ENCODE results near the gene SH3RF2.
"Not testable (repeated sequence)": the region's sequence is repeated elsewhere in the genome, so short reads cannot be mapped to it uniquely, and the experiment has no call there.

SH3RF2 gene

DNA sequence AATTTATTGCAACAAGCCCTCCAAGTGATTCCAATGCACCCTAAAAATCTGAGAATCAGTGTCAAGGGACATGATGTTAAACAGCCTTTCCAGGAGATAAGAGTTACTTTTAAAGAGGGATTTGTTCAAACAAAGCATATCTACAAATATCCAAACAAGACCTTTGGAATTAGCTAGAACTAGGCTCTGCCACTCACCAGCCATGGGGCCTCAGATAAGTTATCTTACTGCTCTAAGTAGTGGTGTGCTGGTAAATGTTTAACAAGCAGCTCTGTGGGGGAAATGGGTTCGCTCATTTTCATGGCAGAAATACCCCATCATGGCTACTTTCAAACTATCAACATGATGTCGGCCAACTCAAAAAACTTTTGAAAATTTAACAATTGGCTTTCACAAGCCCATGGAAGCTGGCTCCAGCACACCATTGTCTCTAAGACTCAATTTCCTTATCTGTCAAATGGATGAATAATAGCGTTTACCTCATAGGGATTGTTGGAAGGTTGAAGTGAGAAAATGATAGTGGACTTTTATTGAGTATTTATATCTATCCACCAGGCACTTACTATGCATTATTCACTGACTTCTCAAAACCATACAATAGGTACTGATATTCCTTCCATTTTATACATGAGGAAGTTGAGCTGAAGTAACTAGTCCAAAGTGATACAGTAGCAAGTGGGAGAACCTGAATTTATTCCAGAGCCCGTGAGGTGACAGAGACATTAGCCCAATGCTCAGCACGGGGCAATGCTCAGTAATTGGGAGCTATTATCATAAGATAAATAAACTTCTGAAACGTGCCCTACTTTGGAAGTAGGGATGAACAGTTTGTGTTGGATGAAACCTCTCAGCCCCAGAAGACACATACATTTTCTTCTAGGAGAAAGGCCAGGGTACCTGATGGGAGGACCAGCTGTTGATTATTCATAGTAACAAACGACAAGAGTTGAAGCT lies 43.2 kb downstream of the SH3RF2 start:
- DNase-seq (ENCODE audit: low spot score), result no peak

DNA sequence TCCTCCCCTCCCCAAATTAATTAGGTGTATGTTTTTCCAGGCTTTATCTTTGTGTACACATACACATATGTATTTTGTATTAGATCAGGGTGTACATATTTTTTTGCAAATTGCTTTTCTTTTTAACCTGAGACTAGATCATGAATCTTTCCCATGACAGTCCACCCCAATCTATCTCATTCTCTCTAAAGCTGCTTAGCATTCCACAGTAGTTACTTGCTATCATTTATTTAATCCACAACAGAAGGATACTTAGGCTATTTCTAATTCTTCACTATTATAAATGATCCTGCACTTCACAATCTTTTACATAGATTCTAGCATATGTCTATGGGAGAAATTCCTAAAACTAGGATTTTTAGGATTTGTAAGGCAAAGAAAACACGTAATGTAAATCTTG lies 43.9 kb downstream of the SH3RF2 start:
- DNase-seq (ENCODE audit: low spot score), result no peak

DNA sequence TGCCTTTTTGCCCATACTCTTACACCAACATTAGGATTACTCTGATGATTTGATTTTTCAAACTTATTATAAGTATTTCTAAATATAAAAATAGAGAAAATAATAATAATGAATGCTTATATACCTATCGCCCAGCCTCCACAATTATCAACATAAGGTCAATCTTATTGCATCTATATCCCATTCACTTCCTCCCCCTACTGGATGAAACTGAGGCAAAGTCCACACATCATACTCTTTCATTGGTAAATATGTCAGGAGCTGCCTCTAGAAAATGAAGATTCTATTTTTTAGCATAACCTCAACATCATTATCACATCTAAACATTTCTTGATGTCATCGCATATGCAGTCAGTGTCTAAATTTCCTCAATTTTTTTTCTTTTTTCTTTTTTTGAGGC lies 44.3 kb downstream of the SH3RF2 start:
- no peak for DNase-seq (ENCODE audit: low spot score)

DNA sequence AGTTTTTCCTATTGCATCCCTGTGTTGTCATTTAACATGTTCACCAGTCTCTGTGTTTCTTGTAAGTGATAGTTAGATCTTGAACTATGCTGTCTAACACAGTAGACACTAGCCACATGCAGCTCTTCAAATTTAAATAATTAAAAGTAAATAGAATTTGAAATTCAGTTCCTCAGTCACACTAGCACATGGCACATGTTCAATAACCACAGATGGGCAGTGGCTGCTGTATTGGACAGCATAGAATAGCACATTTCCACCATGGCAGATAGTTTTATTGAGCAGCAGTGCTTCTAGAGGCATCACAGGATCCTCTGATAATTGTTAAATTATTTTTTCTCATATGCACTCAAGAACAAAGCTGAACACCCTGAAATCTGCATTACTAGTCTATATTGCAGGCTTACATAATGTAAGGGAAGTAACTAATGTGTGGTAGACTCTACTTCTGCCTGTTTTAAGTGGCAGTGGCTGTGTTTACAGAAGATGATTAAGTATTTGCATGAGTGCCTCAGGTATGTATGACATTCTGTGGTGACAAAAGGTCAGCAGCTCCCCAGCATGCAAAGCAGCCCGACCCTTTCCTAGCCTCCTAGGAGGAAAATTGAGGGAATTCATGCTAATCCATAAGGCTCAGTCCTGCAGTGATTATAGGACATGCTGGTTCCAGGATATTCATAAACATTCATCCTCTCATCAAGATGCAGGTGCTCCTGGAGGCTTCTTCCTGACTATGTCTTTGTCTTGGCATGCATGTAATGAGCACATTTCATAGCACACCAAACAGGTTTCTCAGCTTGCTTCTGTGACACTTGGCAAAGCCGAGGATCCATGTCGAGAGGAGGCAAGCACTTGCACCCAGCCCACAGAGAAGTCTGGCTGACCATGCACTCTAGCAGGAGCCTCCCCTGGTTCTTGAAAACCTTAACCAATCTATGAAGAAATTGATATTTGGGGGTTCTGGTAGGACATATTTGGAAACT lies 45.5 kb downstream of the SH3RF2 start:
- DNase-seq (ENCODE audit: low spot score), result no peak

DNA sequence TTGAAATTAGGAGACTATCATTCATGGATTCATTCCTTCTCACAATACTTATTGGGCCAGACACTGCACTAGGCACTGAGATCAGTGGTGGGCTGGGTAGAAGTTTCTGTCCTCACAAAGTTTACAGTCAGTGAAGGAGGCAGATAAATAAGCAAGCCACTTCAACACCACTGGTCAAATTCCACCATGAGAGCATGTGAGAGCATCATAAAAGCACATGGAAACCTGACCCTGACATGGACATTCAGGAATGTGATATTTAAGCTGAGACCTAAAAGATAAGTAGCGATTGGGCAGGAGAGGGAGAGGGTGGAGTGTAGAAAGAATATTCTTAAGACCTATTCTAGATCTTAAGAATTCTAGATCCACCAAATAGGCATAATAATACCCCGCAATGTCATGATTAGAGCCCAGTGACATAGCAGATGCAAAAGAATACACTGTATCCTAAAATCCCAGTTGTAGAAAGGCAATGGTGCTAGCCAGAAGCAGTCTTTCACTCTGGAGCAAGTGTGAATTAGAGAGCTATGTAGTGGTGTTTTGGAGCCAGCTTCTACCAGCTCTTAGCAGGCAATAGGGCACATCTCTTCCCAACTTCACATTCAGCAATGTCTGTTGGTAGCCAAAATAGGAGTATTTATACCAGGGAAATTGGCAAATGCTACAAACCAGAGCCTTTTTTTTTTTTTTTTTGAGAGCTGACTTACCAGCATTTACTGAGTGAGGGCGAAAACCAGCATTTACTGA lies 46.4 kb downstream of the SH3RF2 start:
- DNase-seq (ENCODE audit: low spot score), result no peak

DNA sequence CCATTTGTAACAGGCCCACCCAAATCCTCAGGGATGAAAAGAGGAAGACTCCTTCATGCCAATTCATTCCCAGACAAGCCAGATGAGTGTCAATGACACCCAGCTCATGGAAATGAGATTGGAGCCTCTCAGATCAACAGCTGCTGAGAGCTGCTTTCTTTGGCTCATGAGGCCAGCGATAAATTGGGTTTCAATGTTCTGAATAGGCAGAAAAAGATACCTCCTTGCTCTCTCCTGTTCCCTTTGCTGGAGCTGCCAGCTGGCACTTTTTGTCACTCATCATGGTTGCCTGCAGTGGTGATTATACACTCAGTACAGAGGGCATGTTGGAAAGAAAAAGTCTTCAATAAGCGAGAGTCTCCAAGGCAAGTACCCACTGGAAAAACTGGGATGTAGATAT lies 47.1 kb downstream of the SH3RF2 start:
- DNase-seq (ENCODE audit: low spot score), result no peak

DNA sequence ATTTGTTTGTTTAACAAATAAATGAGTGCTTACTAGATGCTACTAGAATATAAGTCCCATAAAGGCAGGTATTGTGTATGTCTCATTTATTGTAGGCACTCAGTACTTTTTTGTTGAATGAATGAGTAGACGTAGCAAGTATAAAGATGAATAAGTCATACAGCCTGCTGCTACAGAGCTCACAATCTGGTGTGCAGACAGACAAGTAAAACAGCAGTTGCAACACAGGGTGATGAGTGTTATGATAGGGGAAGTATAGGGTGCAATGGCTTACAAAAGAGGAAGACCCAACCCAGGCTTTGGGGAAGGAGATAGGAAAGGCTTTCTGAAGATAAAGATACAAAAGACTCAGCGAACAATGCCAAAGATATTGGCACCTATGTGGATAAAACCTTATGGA lies 47.7 kb downstream of the SH3RF2 start:
- DNase-seq (ENCODE audit: low spot score), result no peak

DNA sequence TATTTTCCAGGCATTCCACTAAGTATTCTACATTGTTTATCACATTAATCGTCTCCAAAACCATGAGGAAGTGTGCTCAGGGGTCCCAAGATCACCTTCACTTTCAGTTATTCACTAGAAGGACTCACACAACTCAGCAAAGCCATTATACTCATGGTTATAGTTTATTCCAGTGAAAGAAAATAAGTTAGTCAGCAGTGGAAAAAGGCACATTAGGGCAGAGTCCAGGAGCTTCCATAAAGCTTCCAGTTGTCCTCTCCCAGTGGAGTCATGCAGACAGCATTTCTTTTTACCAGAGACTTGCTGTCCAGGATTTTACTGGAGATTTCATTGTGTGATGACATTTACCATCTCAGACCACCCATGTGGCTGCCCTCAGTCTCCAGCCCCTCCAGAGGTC lies 51.5 kb downstream of the SH3RF2 start:
- DNase-seq (ENCODE audit: low spot score), result no peak

DNA sequence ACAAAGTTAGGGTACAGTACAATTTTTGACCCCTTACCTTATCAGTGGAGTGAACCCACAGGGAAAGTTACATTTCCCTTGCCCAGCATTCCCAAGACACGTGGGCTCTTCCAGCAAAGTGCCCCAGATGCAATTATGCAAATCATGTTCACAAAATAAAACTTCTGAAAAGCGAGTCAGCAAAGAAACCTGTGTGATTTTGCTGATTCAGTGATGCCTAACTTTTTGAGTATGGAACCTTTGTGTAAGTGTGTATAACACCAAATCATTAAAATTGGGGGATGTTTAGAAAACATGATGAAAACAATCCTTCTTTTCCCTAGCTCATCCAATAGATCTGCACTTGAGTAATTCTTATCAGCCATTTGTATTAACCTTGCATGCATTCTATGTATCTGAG lies 52.6 kb downstream of the SH3RF2 start:
- DNase-seq (ENCODE audit: low spot score), result no peak

DNA sequence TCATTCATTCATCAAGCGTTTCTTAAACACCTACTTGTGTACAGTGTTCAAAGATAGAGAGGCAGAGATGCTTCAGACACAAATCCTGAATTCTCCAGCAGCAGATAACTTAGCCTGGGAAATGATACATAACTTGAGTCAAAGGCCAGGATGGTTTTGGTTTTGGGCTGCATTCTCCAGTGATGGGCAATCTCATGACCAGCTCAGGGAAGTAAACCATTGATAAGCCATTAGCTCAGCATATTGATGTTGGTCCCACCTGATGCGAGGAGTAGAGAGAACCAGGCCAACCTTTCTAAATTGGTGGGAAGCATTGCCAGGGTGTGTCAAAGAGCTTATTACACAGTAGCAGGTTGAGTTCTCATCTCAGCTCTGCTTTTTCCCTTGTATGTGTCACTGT lies 53.0 kb downstream of the SH3RF2 start:
- DNase-seq (ENCODE audit: low spot score), result no peak

DNA sequence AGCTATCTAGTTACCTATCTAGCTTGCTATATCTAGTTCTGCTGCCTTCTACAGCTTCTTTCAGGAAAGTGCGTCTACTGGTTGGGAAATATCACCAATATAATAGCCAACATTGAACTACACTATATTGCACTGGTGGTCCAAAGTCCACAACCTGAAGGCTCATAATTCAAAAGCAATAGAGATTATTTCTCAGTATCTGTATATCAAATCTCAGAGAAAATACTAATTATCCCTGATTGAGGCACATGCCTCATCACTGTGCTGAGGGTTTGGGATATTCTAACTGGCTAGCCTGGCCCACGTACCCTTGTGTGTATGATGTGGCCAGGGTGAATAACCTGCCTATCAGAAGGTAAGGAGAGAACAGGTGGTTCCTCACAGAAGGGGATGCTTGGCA lies 53.8 kb downstream of the SH3RF2 start:
- no peak for DNase-seq (ENCODE audit: low spot score)

DNA sequence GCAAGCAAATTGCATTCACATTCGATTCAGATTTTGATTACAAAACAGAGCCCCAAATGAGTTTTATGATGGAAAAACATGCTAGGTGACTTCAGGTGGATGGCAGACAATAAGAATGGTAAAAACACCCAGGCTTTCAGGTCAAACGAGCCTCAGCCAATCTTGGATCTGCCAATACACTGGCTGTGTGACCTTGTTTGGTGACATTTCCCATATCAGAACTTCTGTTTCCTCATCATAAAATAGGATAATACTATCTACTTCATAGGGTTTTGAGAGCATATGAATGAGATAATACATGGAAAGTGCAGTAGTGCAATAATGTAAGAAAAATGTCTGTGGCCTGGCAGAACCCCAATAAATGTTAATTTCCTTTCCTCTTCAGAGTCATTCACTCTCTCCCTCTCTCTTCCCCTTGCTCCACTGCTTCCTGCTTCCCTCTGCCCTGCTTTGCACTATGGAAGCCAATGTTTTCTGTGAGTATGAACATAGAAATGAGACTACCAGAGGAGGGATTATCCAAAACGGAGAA lies 54.7 kb downstream of the SH3RF2 start:
- DNase-seq (ENCODE audit: low spot score), result no peak

DNA sequence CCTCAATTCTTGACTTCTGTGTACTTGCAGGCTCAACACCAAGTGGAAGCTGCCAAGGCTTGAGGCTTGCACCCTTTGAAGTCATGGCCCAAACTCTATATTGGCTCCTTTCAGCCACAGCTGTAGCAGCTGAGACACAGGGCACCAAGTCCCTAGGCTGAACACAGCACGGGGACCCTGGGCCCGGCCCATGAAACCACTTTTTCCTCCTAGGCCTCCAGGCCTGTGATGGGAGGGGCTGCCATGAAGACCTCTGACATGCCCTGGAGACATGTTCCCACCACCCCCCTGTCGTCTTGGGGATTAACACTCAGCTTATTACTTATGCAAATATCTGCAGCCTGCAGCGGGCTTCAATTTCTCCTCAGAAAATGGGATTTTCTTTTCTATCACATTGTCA lies 57.2 kb downstream of the SH3RF2 start:
- not testable (repeated sequence) for DNase-seq (ENCODE audit: low spot score)

DNA sequence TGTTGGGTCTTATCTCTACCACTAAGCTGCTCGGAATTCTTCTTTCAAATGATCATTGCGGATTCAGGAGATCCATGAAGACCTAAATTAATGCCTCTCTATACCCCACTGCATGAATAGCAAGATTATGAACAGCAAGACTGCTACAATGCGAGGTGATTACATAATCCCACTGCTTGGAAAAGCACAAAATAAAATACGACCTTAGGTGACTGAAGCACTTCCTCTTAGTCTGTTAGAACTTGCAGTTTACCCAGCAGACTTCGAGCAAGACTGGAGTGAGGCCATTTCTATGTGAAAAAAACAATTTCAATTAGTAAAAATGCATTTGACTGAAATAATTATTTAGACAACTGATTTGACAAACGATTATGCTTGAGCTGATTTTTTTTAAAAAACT lies 59.8 kb downstream of the SH3RF2 start:
- no peak for DNase-seq (ENCODE audit: low spot score)

DNA sequence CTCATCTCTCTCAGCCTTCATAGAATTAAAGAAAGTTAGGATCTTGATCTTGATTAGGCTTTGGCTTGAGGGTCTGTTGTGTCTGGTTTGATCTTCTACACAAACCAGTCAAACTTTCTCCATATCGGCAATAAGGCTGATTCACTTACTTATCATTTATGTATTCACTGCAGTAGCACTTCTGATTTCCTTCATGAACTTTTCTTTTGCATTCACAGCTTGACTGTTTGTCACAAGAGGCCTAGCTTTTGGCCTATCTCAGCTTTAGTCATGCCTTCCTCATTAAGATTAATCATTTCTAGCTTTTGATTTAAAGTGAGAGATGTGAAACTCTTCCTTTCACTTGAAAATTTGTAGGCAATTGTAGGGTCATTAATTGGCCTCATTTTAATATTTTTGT lies 62.8 kb downstream of the SH3RF2 start:
- DNase-seq (ENCODE audit: low spot score), result no peak

DNA sequence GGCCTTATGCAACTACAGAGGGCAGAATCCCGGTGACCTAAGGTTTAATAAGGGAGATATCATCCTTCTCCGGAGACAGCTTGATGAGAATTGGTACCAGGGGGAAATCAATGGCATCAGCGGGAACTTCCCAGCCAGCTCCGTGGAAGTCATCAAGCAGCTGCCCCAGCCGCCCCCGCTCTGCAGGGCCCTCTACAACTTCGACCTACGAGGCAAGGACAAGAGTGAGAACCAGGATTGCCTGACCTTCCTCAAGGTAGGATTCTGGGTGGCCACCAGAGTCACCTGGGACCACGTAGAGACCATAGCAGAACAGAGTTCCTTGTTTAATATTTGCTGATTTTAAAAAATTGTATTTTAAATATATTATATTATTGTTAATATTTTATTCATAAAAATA lies 63.7 kb downstream of the SH3RF2 start:
- DNase-seq (ENCODE audit: low spot score), result no peak

DNA sequence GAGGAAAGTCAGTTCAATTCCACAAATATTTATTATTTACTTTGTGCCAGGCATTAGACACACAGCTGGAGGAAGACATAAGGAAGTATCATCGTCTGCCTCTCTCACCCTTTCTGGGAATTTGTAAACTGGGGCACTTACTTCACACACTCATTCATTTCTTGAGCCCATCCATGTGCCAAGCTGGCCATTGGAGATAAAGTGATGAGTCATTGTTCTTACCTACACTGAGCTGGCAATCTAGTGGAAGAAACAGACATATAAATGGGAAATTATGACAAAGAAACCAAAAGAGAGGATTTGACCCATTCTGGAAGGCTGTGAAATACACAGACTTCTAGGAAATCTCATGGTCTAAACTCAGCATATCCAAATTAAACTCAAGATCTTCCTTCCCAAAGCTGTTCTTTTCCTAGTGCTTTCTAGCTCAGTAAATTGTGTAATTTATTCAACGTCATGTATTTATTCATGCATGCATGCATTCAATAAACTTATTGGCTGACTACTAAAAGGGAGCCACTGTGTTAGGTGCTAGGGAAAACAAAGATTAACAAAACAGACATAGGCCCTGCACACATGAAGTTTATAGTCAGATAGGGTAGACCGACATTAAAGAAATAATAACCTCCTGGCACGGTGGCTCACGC lies 65.3 kb downstream of the SH3RF2 start:
- no peak for DNase-seq (ENCODE audit: low spot score)

DNA sequence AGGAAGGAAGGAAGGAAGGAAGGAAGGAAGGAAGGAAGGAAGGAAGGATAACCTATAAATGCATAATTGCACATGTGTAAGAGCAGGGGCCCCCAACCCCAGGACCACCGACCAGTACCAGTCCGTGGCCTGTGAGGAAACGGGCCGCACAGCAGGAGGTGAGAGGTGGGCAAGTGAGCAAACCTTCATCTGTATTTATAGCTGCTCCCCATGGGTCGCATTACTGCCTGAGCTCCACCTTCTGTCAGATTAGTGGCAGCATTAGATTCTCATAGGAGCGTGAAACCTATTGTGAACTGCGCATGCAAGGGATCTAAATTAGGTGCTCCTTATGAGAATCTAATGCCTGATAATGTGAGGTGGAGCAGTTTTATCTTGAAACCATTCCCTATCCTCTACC lies 66.1 kb downstream of the SH3RF2 start:
- no peak for DNase-seq (ENCODE audit: low spot score)

DNA sequence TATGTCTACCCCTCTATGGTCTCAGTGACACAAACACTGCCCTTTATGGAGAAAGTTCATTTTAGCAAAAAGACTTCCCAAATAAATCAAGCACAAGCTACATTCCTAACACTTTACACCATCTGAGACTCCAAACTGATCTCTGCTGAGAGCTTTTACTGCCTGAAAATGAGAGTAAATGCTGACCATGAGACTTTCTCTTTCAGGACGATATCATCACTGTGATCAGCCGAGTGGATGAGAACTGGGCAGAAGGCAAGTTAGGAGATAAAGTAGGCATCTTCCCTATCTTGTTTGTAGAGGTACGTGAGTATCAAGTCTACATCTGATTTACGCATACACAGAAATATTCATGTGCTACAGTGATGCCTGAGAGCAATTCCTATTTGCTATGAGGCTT lies 67.5 kb downstream of the SH3RF2 start:
- DNase-seq (ENCODE audit: low spot score), result no peak

DNA sequence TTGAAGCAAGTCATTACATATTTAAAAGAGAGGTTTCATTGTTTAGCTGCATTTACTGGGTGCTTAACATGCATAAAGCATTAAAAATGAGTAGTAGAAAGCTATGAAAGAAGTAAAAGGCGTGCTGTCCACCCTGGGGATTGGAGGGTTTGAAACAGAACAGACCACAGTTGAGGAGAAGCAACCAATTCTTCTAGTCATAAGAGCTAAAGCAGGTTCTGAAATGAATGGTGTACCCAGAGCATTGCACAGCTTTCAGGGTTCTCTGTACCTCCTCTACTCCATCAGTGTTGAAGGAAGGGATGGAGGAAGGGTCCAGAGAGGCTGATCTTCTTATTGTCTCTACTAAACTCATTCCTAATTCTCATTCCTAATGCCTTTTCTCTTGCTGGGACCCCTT lies 68.9 kb downstream of the SH3RF2 start:
- no peak for DNase-seq (ENCODE audit: low spot score)

DNA sequence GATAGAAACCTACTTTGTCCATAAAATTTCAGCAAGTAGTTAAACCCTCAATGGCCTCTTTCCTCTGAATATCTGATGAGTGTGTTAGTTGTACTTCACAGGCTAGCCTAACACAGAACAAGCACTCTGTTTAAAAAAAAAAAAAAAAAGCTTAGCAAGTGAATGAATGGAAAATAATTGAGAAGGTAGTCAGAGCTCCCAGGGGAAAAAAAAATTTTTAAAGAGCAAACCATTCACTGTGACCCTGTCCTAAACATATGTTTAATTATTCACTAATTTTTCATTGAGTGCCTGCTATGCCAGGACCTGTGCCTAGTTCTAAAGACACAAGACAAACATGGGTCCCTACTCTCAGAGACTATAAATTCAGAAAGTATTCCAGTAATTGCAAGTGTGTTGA lies 69.3 kb downstream of the SH3RF2 start:
- no peak for DNase-seq (ENCODE audit: low spot score)
